HEK293 (cell line): ENCODE results near the gene NDUFV2.

Experiments
- CTCF ChIA-PET: fragments of 350-600 bp; formaldehyde crosslinking; extraction: SDS; loops from one replicate; lab custom pipeline; 2021; ENCODE audit warnings: antibody characterized with exemption; lab: Yijun Ruan, JAX
- POLR2A ChIA-PET: fragments of 300-600 bp; formaldehyde crosslinking; extraction: SDS; loops from one replicate; lab custom pipeline; 2020; ENCODE audit warnings: antibody characterized with exemption, inconsistent platforms; lab: Yijun Ruan, JAX
- H3K27ac ChIP-seq: fragments of 200-500 bp; sonication (Bioruptor generic); 2 replicates; pipeline ENCODE4 v1.5.1; 2014; ENCODE audit warnings: low read depth, low read length, control low read depth, inconsistent platforms; ENCODE audit errors: extremely low read depth
- H3K36me3 ChIP-seq, 2 experiments: fragments of 200-500 bp in 1 of 2; sonication (Bioruptor generic) in 1 of 2; 1 replicate in 1 of 2; 2 replicates in 1 of 2; pipeline ENCODE4 v1.5.1; 2014 to 2017; ENCODE audit warnings: inconsistent platforms in 2 of 2, low read length in 2 of 2; ENCODE audit not compliant: control insufficient read depth in 2 of 2, insufficient read depth in 1 of 2
- H3K4me1 ChIP-seq: fragments of 200-500 bp; sonication (Bioruptor generic); 2 replicates; pipeline ENCODE4 v1.5.1; 2014; ENCODE audit warnings: mild to moderate bottlenecking, low read length, inconsistent platforms; ENCODE audit not compliant: control insufficient read depth, insufficient read depth
- H3K4me3 ChIP-seq: 2 replicates; pipeline ENCODE4 v1.5.1; 2011; ENCODE audit warnings: low read depth, mild to moderate bottlenecking, control low read depth, low read length, moderate library complexity
- H3K9me3 ChIP-seq: fragments of 200-500 bp; sonication (Bioruptor generic); 2 replicates; pipeline ENCODE4 v1.5.1; 2014; ENCODE audit warnings: low read depth, low read length, inconsistent platforms; ENCODE audit not compliant: control insufficient read depth, insufficient read depth
- BCL11B ChIP-seq: fragments of 450-650 bp; formaldehyde crosslinking; IDR thresholded peaks from 2 replicates; pipeline ENCODE4 v1.5.1; 2016; ENCODE audit warnings: low read depth, missing biosample characterization, missing genetic modification characterization
- HIC1 ChIP-seq: fragments of 450-650 bp; formaldehyde crosslinking; IDR thresholded peaks from 2 replicates; pipeline ENCODE4 v1.5.1; 2016; ENCODE audit warnings: missing biosample characterization, missing genetic modification characterization
- HOXC10 ChIP-seq: sonication (generic); formaldehyde crosslinking; IDR thresholded peaks from 2 replicates; pipeline ENCODE4 v1.8.1; 2023; ENCODE audit warnings: mild to moderate bottlenecking, missing genetic modification reagents
- SALL2 ChIP-seq: fragments of 450-650 bp; formaldehyde crosslinking; IDR thresholded peaks from 2 replicates; pipeline ENCODE4 v1.5.0; 2017; ENCODE audit warnings: missing biosample characterization, mild to moderate bottlenecking, missing genetic modification characterization, borderline replicate concordance
- YY2 ChIP-seq: fragments of 450-650 bp; formaldehyde crosslinking; IDR thresholded peaks from 2 replicates; pipeline ENCODE4 v1.5.1; 2016; ENCODE audit warnings: missing biosample characterization, missing genetic modification characterization
- ZBTB21 ChIP-seq: fragments of 450-650 bp; formaldehyde crosslinking; IDR thresholded peaks from 2 replicates; pipeline ENCODE4 v1.5.1; 2017; ENCODE audit warnings: missing biosample characterization, missing genetic modification characterization
- ZEB2 ChIP-seq: fragments of 450-650 bp; formaldehyde crosslinking; IDR thresholded peaks from 2 replicates; pipeline ENCODE4 v1.5.1; 2016; ENCODE audit warnings: missing biosample characterization, missing genetic modification characterization
- ZFP69B ChIP-seq: fragments of 450-650 bp; formaldehyde crosslinking; IDR thresholded peaks from 2 replicates; pipeline ENCODE4 v1.5.1; 2016; ENCODE audit warnings: missing biosample characterization, missing genetic modification characterization
- ZNF138 ChIP-seq: fragments of 450-650 bp; formaldehyde crosslinking; IDR thresholded peaks from 2 replicates; pipeline ENCODE4 v1.5.1; 2016; ENCODE audit warnings: missing biosample characterization, missing genetic modification characterization, borderline replicate concordance
- ZNF157 ChIP-seq: fragments of 450-650 bp; formaldehyde crosslinking; IDR thresholded peaks from 2 replicates; pipeline ENCODE4 v1.5.1; 2016; ENCODE audit warnings: missing biosample characterization, missing genetic modification characterization
- ZNF239 ChIP-seq: fragments of 450-650 bp; formaldehyde crosslinking; IDR thresholded peaks from 2 replicates; pipeline ENCODE4 v1.5.1; 2016; ENCODE audit warnings: missing biosample characterization, missing genetic modification characterization
- ZNF24 ChIP-seq: fragments of 450-650 bp; formaldehyde crosslinking; IDR thresholded peaks from 2 replicates; pipeline ENCODE4 v1.5.1; 2016; ENCODE audit warnings: missing biosample characterization, missing genetic modification characterization
- ZNF280C ChIP-seq: fragments of 450-650 bp; formaldehyde crosslinking; IDR thresholded peaks from 2 replicates; pipeline ENCODE4 v1.5.1; 2016; ENCODE audit warnings: missing biosample characterization, missing genetic modification characterization
- ZNF324 ChIP-seq: fragments of 450-650 bp; formaldehyde crosslinking; IDR thresholded peaks from 2 replicates; pipeline ENCODE4 v1.5.1; 2016; ENCODE audit warnings: missing biosample characterization, missing genetic modification characterization
- ZNF416 ChIP-seq: fragments of 450-650 bp; formaldehyde crosslinking; IDR thresholded peaks from 2 replicates; pipeline ENCODE4 v1.5.1; 2016; ENCODE audit warnings: missing biosample characterization, missing genetic modification characterization
- ZNF449 ChIP-seq: fragments of 450-650 bp; formaldehyde crosslinking; IDR thresholded peaks from 2 replicates; pipeline ENCODE4 v1.5.1; 2017; ENCODE audit warnings: missing biosample characterization, mild to moderate bottlenecking, missing genetic modification characterization, moderate library complexity
- ZNF488 ChIP-seq: fragments of 450-650 bp; formaldehyde crosslinking; IDR thresholded peaks from 2 replicates; pipeline ENCODE4 v1.5.1; 2016; ENCODE audit warnings: missing biosample characterization, missing genetic modification characterization
- ZNF555 ChIP-seq: fragments of 450-650 bp; formaldehyde crosslinking; conservative IDR thresholded peaks from 2 replicates; pipeline ENCODE4 v1.5.1; 2017; ENCODE audit warnings: missing biosample characterization, mild to moderate bottlenecking, missing genetic modification characterization, inconsistent platforms
- ZSCAN4 ChIP-seq: fragments of 450-650 bp; formaldehyde crosslinking; IDR thresholded peaks from 2 replicates; pipeline ENCODE4 v1.5.1; 2017; ENCODE audit warnings: missing biosample characterization, missing genetic modification characterization

Gene NDUFV2

GRCh38 chr18:9069601-9070000, 32.9 kb upstream of the NDUFV2 start (continued):
- no peak for TF ChIP-seq ZNF280C (tag by site-specific recombination)

GRCh38 chr18:9070212-9070611, 32.3 kb upstream of the NDUFV2 start:
- Histone ChIP-seq H3K36me3 (no peaks in the 10 kb centered on the region), H3K9me3 (no peaks in the 10 kb centered on the region), H3K27ac (no peak overlapping the region), H3K4me1 (no peaks in the 10 kb centered on the region), H3K4me3 (no peak overlapping the region)
- ChIA-PET CTCF (interaction anchor here (0.6 to 1.7 kb wide), 5 partner anchors 40 to 788 kb away, joined by 3 to 10 read pairs (median 4); no protein-coding TSS in a partner anchor), POLR2A (no interaction called here)
- no peak for TF ChIP-seq ZNF488 (tag by site-specific recombination)
- no peak for TF ChIP-seq YY2 (tag by site-specific recombination)
- no peak for TF ChIP-seq ZFP69B
- TF ChIP-seq, all 188 proteins: peak for 0

GRCh38 chr18:9079818-9080528, 22.5 kb upstream of the NDUFV2 start:
- POLR2A ChIA-PET, result no interaction called here

GRCh38 chr18:9081940-9082339, 20.6 kb upstream of the NDUFV2 start:
- no peaks in the 10 kb centered on the region for H3K4me1 ChIP-seq
- no peak overlapping the region for H3K27ac ChIP-seq
- no peaks in the 10 kb centered on the region for H3K9me3 ChIP-seq
- no peak overlapping the region for H3K4me3 ChIP-seq
- CTCF ChIA-PET, result interaction anchor here (1.4 to 1.8 kb wide), 2 partner anchors 8 to 56 kb away, joined by 7 to 9 read pairs; no protein-coding TSS in a partner anchor
- H3K36me3 ChIP-seq, result no peaks in the 10 kb centered on the region; a peak in 1 of 3 replicates
- POLR2A ChIA-PET, result interaction anchor here (1.5 kb wide), 1 partner anchor 21 kb away, joined by 6 read pairs; the partner anchor contains the start of gene NDUFV2
- no peak for TF ChIP-seq HIC1
- TF ChIP-seq ZNF138 (tag by site-specific recombination), result no peak
- no peak for TF ChIP-seq ZEB2 (tag by site-specific recombination)
- no peak for TF ChIP-seq ZNF280C (tag by site-specific recombination)
- TF ChIP-seq HOXC10, result no peak
- no peak for TF ChIP-seq ZSCAN4 (tag by site-specific recombination)
- TF ChIP-seq ZNF449 (tag by site-specific recombination), result no peak
- no peak for TF ChIP-seq ZNF324
- TF ChIP-seq ZFP69B, result no peak

More at GRCh38 chr18:9079818-9080528, 22.5 kb upstream of the NDUFV2 start:
- Histone ChIP-seq H3K9me3 (no peaks in the 10 kb centered on the region), H3K27ac (no peak overlapping the region), H3K36me3 (no peaks in the 10 kb centered on the region; a peak in 1 of 3 replicates)
- CTCF ChIA-PET, result no interaction called here
- TF ChIP-seq ZNF157 (tag by site-specific recombination) (no peak), ZBTB21 (no peak), ZNF24 (tag by site-specific recombination) (no peak), ZNF239 (tag by site-specific recombination) (no peak), SALL2 (tag by site-specific recombination) (no peak), BCL11B (tag by site-specific recombination) (no peak), ZNF416 (no peak), ZNF555 (no peak)
- TF ChIP-seq, all 188 proteins: peak for 0
- H3K4me1 ChIP-seq, result no peaks in the 10 kb centered on the region
- no peak overlapping the region for H3K4me3 ChIP-seq
